Smooth muscle cell (in vitro differentiated cells): ENCODE measurements around the gene COL1A2. TPM values are rescaled to one million over a fixed set of nuclear protein-coding genes. Genes with fewer than 3 reads are reported as not detected.

ENCODE experiments used
- DNase-seq: peaks from one replicate; lab custom pipeline; 2025; ENCODE audit not compliant: unreplicated experiment; lab: John Stamatoyannopoulos, UW
- H2AFZ ChIP-seq: fragments of 200-600 bp; sonication (generic); 2 replicates; pipeline ENCODE4 v1.6.0; 2016; ENCODE audit warnings: antibody characterized with exemption, low read depth, mild to moderate bottlenecking
- H3F3A ChIP-seq: fragments of 200-600 bp; sonication (generic); 2 replicates; pipeline ENCODE4 v1.6.0; 2017; ENCODE audit warnings: antibody characterized with exemption, low read depth
- H3K27ac ChIP-seq: fragments of 200-600 bp; sonication (generic); 2 replicates; pipeline ENCODE4 v1.5.1; 2016; ENCODE audit warnings: low read depth, mild to moderate bottlenecking
- H3K27me3 ChIP-seq: fragments of 200-600 bp; sonication (generic); 2 replicates; pipeline ENCODE4 v1.6.1; 2016; ENCODE audit warnings: low read depth, mild to moderate bottlenecking
- H3K36me3 ChIP-seq: fragments of 200-600 bp; sonication (generic); 2 replicates; pipeline ENCODE4 v1.5.1; 2016; ENCODE audit warnings: low read depth
- H3K4me1 ChIP-seq: fragments of 200-600 bp; sonication (generic); 2 replicates; pipeline ENCODE4 v1.5.1; 2016; ENCODE audit warnings: low read depth
- H3K4me2 ChIP-seq: fragments of 200-600 bp; sonication (generic); 2 replicates; pipeline ENCODE4 v1.6.0; 2016; ENCODE audit warnings: mild to moderate bottlenecking
- H3K4me3 ChIP-seq: fragments of 200-600 bp; sonication (generic); 2 replicates; pipeline ENCODE4 v1.5.1; 2016; ENCODE audit warnings: mild to moderate bottlenecking
- H3K79me2 ChIP-seq: fragments of 200-600 bp; sonication (generic); 2 replicates; pipeline ENCODE4 v1.6.0; 2016; ENCODE audit warnings: low read depth, mild to moderate bottlenecking
- H3K9ac ChIP-seq: fragments of 200-600 bp; sonication (generic); 2 replicates; pipeline ENCODE4 v1.6.0; 2016; ENCODE audit warnings: low read depth
- H3K9me3 ChIP-seq: fragments of 200-600 bp; sonication (generic); replicated peaks from 2 replicates; pipeline ENCODE4 v1.5.1; 2016; ENCODE audit warnings: low read depth
- H4K20me1 ChIP-seq: fragments of 200-600 bp; sonication (generic); 2 replicates; pipeline ENCODE4 v1.6.0; 2016; ENCODE audit warnings: low read depth
- CTCF ChIP-seq: fragments of 200-600 bp; sonication (generic); IDR thresholded peaks from 2 replicates; pipeline ENCODE4 v1.5.1; 2017; ENCODE audit warnings: borderline replicate concordance, mild to moderate bottlenecking, antibody characterized with exemption; ENCODE audit not compliant: insufficient read depth, poor library complexity, severe bottlenecking
- WGBS: methylation state at CpG from one replicate; pipeline ENCODE4 v1.1.7; 2016; ENCODE audit warnings: low lambda C conversion rate; 5-methylcytosine and 5-hydroxymethylcytosine counted together
- polyA plus RNA-seq: library from polyadenylated mRNA; unstranded; fragments of >200 nt; fragmentation: Nextera tagmentation; extraction: Ambion mirVana; gene quantifications from 2 replicates; pipeline ENCODE4 v1.2.1, GENCODE V29; 2016
- total RNA-seq: library from RNA; depleted of rRNA; stranded (reverse); fragments of >200 nt; gene quantifications from 2 replicates; pipeline ENCODE4 v1.2.3, GENCODE V29; 2014

Gene COL1A2
- total and polyA plus RNA-seq, 2 experiments from 2014 or later = 4,221 to 10,006 TPM

DNA sequence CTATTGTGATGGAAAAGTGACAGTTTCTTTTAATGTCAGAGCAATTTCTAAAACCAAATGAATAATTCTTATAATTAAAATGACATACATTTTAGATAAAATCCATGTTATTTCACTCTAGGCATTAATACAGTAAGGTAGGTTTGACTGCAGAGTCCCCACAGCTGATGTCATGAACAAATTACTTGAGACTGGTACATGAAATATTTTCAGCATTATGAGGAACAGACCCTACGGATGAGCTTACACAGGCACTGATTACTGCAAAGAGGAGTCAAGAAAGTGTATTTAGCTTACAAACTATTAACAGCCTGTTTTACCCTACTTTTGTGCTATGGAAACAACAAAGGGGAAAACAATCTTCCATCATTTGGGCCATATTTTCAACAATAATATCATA lies 8.9 kb downstream of the COL1A2 start:
- TF ChIP-seq CTCF = no peak
- Histone ChIP-seq H3K4me3 (peak overlapping the region; percentile 72), H3K36me3 (peaks cover 78% of the 10 kb centered on the region), H3K27me3 (no peaks in the 10 kb centered on the region), H3K27ac (peak overlapping the region; percentile 99), H3K4me2 (peak overlapping the region; percentile 97), H2AFZ (no peak overlapping the region), H3F3A (peaks cover 97% of the 10 kb centered on the region), H3K9ac (peak overlapping the region; percentile 96), H3K79me2 (peaks cover 100% of the 10 kb centered on the region), H4K20me1 (peaks cover 100% of the 10 kb centered on the region), H3K9me3 (no peaks in the 10 kb centered on the region), H3K4me1 (peaks cover 58% of the 10 kb centered on the region)
- DNase-seq = no peak
- WGBS = 27% methylated on average over 1 of the region's 1 CpG

DNA sequence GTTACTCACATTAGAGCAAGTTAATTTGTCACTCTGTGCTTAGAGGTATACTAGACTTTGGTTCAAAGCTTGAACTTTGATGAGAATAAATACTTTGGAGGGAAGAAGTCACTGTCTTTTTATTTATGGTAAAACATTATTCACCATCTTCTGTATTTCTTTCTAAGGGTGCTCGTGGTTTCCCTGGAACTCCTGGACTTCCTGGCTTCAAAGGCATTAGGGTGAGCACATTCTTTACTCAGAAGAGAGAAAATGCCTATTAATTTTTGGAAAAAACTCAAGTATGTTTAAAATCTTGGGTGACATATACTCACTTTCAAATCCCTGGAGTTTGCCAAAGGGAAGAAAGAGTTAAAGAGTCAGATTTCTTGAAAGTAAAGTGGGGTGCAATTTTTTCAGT lies 10.8 kb downstream of the COL1A2 start:
- Histone ChIP-seq H3K79me2 (peaks cover 99% of the 10 kb centered on the region), H3K4me3 (peak overlapping the region; percentile 7)

GRCh38 chr7:94406696-94407095 lies 12.0 kb downstream of the COL1A2 start:
- Histone ChIP-seq H2AFZ (no peak overlapping the region), H3K27ac (peak overlapping the region; percentile 99), H3K79me2 (peaks cover 98% of the 10 kb centered on the region), H3F3A (peaks cover 98% of the 10 kb centered on the region), H3K4me3 (peak overlapping the region; percentile 13), H3K9ac (peak overlapping the region; percentile 29), H3K27me3 (no peaks in the 10 kb centered on the region), H4K20me1 (peaks cover 100% of the 10 kb centered on the region), H3K4me2 (peak overlapping the region; percentile 97), H3K36me3 (peaks cover 77% of the 10 kb centered on the region), H3K4me1 (peaks cover 54% of the 10 kb centered on the region), H3K9me3 (no peaks in the 10 kb centered on the region)
- no peak for TF ChIP-seq CTCF
- DNase-seq = no peak
- 60% methylated on average over 6 of the region's 6 CpGs for WGBS

More for the DNA sequence above, 10.8 kb downstream of the COL1A2 start:
- Histone ChIP-seq H3K4me1 (peaks cover 58% of the 10 kb centered on the region), H3K36me3 (peaks cover 76% of the 10 kb centered on the region), H4K20me1 (peaks cover 100% of the 10 kb centered on the region), H3K27me3 (no peaks in the 10 kb centered on the region), H3K9ac (peak overlapping the region; percentile 15), H3K4me2 (peak overlapping the region; percentile 97), H3K27ac (peak overlapping the region; percentile 99), H3K9me3 (no peaks in the 10 kb centered on the region), H2AFZ (no peak overlapping the region), H3F3A (peaks cover 97% of the 10 kb centered on the region)
- no peak for TF ChIP-seq CTCF
- no peak for DNase-seq
- 15% methylated on average over 1 of the region's 1 CpG for WGBS

DNA sequence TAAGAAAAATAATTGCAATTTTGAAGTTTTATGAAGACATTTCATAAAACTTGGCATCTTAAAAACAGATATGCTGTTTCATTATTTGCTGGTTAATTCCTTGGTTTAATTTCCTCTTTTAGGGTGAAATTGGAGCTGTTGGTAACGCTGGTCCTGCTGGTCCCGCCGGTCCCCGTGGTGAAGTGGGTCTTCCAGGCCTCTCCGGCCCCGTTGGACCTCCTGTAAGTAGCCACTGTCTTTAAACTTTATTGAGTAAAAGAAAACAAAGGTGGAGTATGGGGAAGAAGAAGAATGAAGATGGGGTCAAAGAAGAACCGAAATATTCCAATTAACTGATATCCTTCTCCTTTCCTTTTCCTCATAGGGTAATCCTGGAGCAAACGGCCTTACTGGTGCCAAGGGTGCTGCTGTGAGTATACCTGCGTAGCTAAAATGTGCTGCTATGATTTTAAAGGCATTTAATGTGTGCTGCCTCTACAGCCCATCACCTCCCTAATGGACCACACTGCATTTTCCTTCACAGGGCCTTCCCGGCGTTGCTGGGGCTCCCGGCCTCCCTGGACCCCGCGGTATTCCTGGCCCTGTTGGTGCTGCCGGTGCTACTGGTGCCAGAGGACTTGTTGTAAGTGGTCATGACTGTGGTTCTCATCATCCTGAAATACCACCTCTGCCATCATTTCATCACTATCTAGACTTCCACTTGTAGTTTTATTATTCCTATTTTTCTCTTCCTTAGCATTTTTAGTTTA lies 14.7 kb downstream of the COL1A2 start:
- Histone ChIP-seq H3K27ac (peak overlapping the region; percentile 99), H3K79me2 (peaks cover 82% of the 10 kb centered on the region), H3F3A (peaks cover 96% of the 10 kb centered on the region), H3K4me3 (no peak overlapping the region), H3K9me3 (no peaks in the 10 kb centered on the region), H3K4me1 (peaks cover 30% of the 10 kb centered on the region), H3K36me3 (peaks cover 74% of the 10 kb centered on the region), H4K20me1 (peaks cover 100% of the 10 kb centered on the region), H3K9ac (peak overlapping the region; percentile 22), H3K4me2 (peak overlapping the region; percentile 97), H2AFZ (no peak overlapping the region), H3K27me3 (no peaks in the 10 kb centered on the region)
- WGBS = 91% methylated on average over 15 of the region's 15 CpGs
- DNase-seq = no peak
- TF ChIP-seq CTCF = no peak
